OCI-LY7 (cell line): ENCODE results near the gene EYA3.

Experiments
- CTCF ChIP-seq: fragments of 200-600 bp; sonication (generic); conservative IDR thresholded peaks from 2 replicates; pipeline ENCODE4 v1.5.1; 2014; ENCODE audit warnings: mild to moderate bottlenecking, antibody characterized with exemption, low read length, moderate library complexity, mixed read lengths
- EZH2phosphoT487 ChIP-seq: fragments of 200-600 bp; sonication (generic); IDR thresholded peaks from 2 replicates; pipeline ENCODE4 v1.6.1; 2018; ENCODE audit warnings: low read depth, borderline replicate concordance, mild to moderate bottlenecking, mixed run types, antibody characterized with exemption, low read length, moderate library complexity, mixed read lengths

GRCh38 chr1:28136169-28136921, 47.9 kb upstream of the EYA3 start:
- TF ChIP-seq CTCF, result no peak
- TF ChIP-seq EZH2phosphoT487, result no peak
